Immature natural killer cell (primary cell): ENCODE data around the gene TRIM75. TPM values are rescaled to one million over a fixed set of nuclear protein-coding genes. Genes with fewer than 3 reads are reported as not detected.
"Not testable (repeated sequence)": the region's sequence is repeated elsewhere in the genome, so short reads cannot be mapped to it uniquely, and the experiment has no call there.

Experiments used
- DNase-seq, 3 donors: peaks; one replicate each; pipeline ENCODE4 v3.0.0; 2022; ENCODE audit warnings: mixed read lengths in 1 of 3
- H3K27ac Mint-ChIP-seq, 6 donors: one replicate each; pipeline ENCODE4 v1.8.0; 2020; ENCODE audit warnings: mixed read lengths in 6 of 6, mild to moderate bottlenecking in 5 of 6, inconsistent platforms in 4 of 6, moderate library complexity in 3 of 6
- H3K27me3 Mint-ChIP-seq, 3 donors: one replicate each; pipeline ENCODE4 v1.8.0; 2020 to 2021; ENCODE audit warnings: low read depth in 3 of 3, mild to moderate bottlenecking in 3 of 3, mixed read lengths in 3 of 3, moderate library complexity in 3 of 3, inconsistent platforms in 1 of 3
- H3K36me3 Mint-ChIP-seq, 3 donors: one replicate each; pipeline ENCODE4 v1.8.0; 2020; ENCODE audit warnings: mixed read lengths in 3 of 3, inconsistent platforms in 2 of 3, mild to moderate bottlenecking in 2 of 3
- H3K4me1 Mint-ChIP-seq, 2 donors: one replicate each; pipeline ENCODE4 v1.8.0; 2020; ENCODE audit warnings: inconsistent platforms in 2 of 2, mild to moderate bottlenecking in 2 of 2, mixed read lengths in 2 of 2, moderate library complexity in 1 of 2
- H3K4me3 Mint-ChIP-seq, 5 donors: one replicate each; pipeline ENCODE4 v1.8.0; 2020; ENCODE audit warnings: mild to moderate bottlenecking in 5 of 5, mixed read lengths in 5 of 5, inconsistent platforms in 3 of 5, moderate library complexity in 3 of 5
- H3K9me3 Mint-ChIP-seq, 6 donors: one replicate each; pipeline ENCODE4 v1.8.0; 2020; ENCODE audit warnings: mild to moderate bottlenecking in 6 of 6, mixed read lengths in 6 of 6, inconsistent platforms in 4 of 6, moderate library complexity in 3 of 6
- polyA plus RNA-seq, 3 donors: library from polyadenylated mRNA; unstranded; fragments of 300-500 nt; fragmentation: Illumina TruSeq; gene quantifications; one replicate each; pipeline ENCODE4 v1.2.3, GENCODE V29; 2021

TRIM75 gene
- polyA plus RNA-seq = not detected

- Mint-ChIP-seq H3K9me3 (no peaks in the 10 kb centered on the region), H3K36me3 (peaks cover 0 to 3% (median 0%) of the 10 kb centered on the region in 3 donors), H3K27ac (no peak within 1 kb of the TSS), H3K4me3 (no peak within 1 kb of the TSS), H3K4me1 (no peaks in the 10 kb centered on the region), H3K27me3 (peaks cover 3 to 7% (median 4%) of the 10 kb centered on the region in 3 donors)
- DNase-seq = no peak
Measured at GRCh38 chr4:165053645-165054044, at the start of gene TRIM75. TSS of gene TRIM75 (plus strand) at chr4:165053866. CDS start at chr4:165059148, 5,282 bp downstream.

- no peak overlapping the region for H3K27ac Mint-ChIP-seq
- H3K4me3 Mint-ChIP-seq = no peak overlapping the region
- no peaks in the 10 kb centered on the region for H3K4me1 Mint-ChIP-seq
- H3K9me3 Mint-ChIP-seq = no peaks in the 10 kb centered on the region
- H3K27me3 Mint-ChIP-seq = peaks cover 0 to 3% (median 2%) of the 10 kb centered on the region in 3 donors
- no peaks in the 10 kb centered on the region for H3K36me3 Mint-ChIP-seq
- DNase-seq = no peak
Measured at GRCh38 chr4:165005352-165005925, 48.2 kb upstream of the TRIM75 start.

GRCh38 chr4:165006456-165006855 lies 47.2 kb upstream of the TRIM75 start:
- Mint-ChIP-seq H3K27ac (no peak overlapping the region), H3K27me3 (peaks cover 2 to 4% (median 2%) of the 10 kb centered on the region in 3 donors), H3K4me1 (no peaks in the 10 kb centered on the region), H3K36me3 (no peaks in the 10 kb centered on the region), H3K4me3 (no peak overlapping the region), H3K9me3 (no peaks in the 10 kb centered on the region)
- no peak for DNase-seq

- DNase-seq = no peak
- H3K36me3 Mint-ChIP-seq = no peaks in the 10 kb centered on the region
- H3K27me3 Mint-ChIP-seq = peaks cover 2 to 6% (median 2%) of the 10 kb centered on the region in 3 donors
- H3K4me3 Mint-ChIP-seq = no peak overlapping the region
- no peak overlapping the region for H3K27ac Mint-ChIP-seq
- no peaks in the 10 kb centered on the region for H3K9me3 Mint-ChIP-seq
- H3K4me1 Mint-ChIP-seq = no peaks in the 10 kb centered on the region
Measured at GRCh38 chr4:165006886-165007285, 46.8 kb upstream of the TRIM75 start.

GRCh38 chr4:165009493-165010227 lies 44.0 kb upstream of the TRIM75 start:
- Mint-ChIP-seq H3K9me3 (peaks cover 0 to 3% (median 0%) of the 10 kb centered on the region in 6 donors), H3K27me3 (peaks cover 2 to 6% (median 6%) of the 10 kb centered on the region in 3 donors), H3K27ac (no peak overlapping the region), H3K4me1 (no peaks in the 10 kb centered on the region), H3K36me3 (no peaks in the 10 kb centered on the region), H3K4me3 (no peak overlapping the region)
- DNase-seq = no peak

GRCh38 chr4:165010487-165010886 lies 43.2 kb upstream of the TRIM75 start:
- Mint-ChIP-seq H3K9me3 (peaks cover 0 to 3% (median 0%) of the 10 kb centered on the region in 6 donors), H3K36me3 (no peaks in the 10 kb centered on the region), H3K27me3 (peaks cover 2 to 6% (median 6%) of the 10 kb centered on the region in 3 donors), H3K4me3 (no peak overlapping the region), H3K27ac (no peak overlapping the region), H3K4me1 (no peaks in the 10 kb centered on the region)
- no peak for DNase-seq

GRCh38 chr4:165010991-165011390 lies 42.7 kb upstream of the TRIM75 start:
- no peak overlapping the region for H3K4me3 Mint-ChIP-seq
- H3K27ac Mint-ChIP-seq = no peak overlapping the region
- no peak for DNase-seq
- peaks cover 2 to 6% (median 6%) of the 10 kb centered on the region in 3 donors for H3K27me3 Mint-ChIP-seq
- H3K4me1 Mint-ChIP-seq = no peaks in the 10 kb centered on the region
- H3K9me3 Mint-ChIP-seq = peaks cover 0 to 3% (median 0%) of the 10 kb centered on the region in 6 donors
- no peaks in the 10 kb centered on the region for H3K36me3 Mint-ChIP-seq

GRCh38 chr4:165011403-165011802 lies 42.3 kb upstream of the TRIM75 start:
- peaks cover 2 to 6% (median 6%) of the 10 kb centered on the region in 3 donors for H3K27me3 Mint-ChIP-seq
- no peak overlapping the region for H3K27ac Mint-ChIP-seq
- no peak overlapping the region for H3K4me3 Mint-ChIP-seq
- H3K9me3 Mint-ChIP-seq = peaks cover 0 to 3% (median 0%) of the 10 kb centered on the region in 6 donors
- no peaks in the 10 kb centered on the region for H3K36me3 Mint-ChIP-seq
- DNase-seq = no peak
- no peaks in the 10 kb centered on the region for H3K4me1 Mint-ChIP-seq

- no peaks in the 10 kb centered on the region for H3K36me3 Mint-ChIP-seq
- DNase-seq = no peak
- no peak overlapping the region for H3K27ac Mint-ChIP-seq
- peaks cover 5 to 7% (median 7%) of the 10 kb centered on the region in 3 donors for H3K27me3 Mint-ChIP-seq
- peaks cover 0 to 3% (median 0%) of the 10 kb centered on the region in 6 donors for H3K9me3 Mint-ChIP-seq
- no peak overlapping the region for H3K4me3 Mint-ChIP-seq
- no peaks in the 10 kb centered on the region for H3K4me1 Mint-ChIP-seq
Measured at GRCh38 chr4:165013691-165014090, 40.0 kb upstream of the TRIM75 start.

- DNase-seq = no peak
- Mint-ChIP-seq H3K4me3 (no peak overlapping the region), H3K36me3 (no peaks in the 10 kb centered on the region), H3K4me1 (no peaks in the 10 kb centered on the region), H3K9me3 (peaks cover 0 to 3% (median 0%) of the 10 kb centered on the region in 6 donors), H3K27me3 (peaks cover 2 to 7% (median 6%) of the 10 kb centered on the region in 3 donors), H3K27ac (no peak overlapping the region)
Measured at GRCh38 chr4:165016971-165017370, 36.7 kb upstream of the TRIM75 start.

GRCh38 chr4:165019995-165020394 lies 33.7 kb upstream of the TRIM75 start:
- not testable (repeated sequence) for H3K4me1 Mint-ChIP-seq, DNase-seq, H3K27ac Mint-ChIP-seq, H3K27me3 Mint-ChIP-seq, H3K9me3 Mint-ChIP-seq, H3K36me3 Mint-ChIP-seq, H3K4me3 Mint-ChIP-seq

GRCh38 chr4:165025782-165026181 lies 27.9 kb upstream of the TRIM75 start:
- H3K27ac Mint-ChIP-seq, H3K4me3 Mint-ChIP-seq, H3K9me3 Mint-ChIP-seq, H3K27me3 Mint-ChIP-seq, H3K36me3 Mint-ChIP-seq, H3K4me1 Mint-ChIP-seq, DNase-seq: not testable (repeated sequence)

GRCh38 chr4:165027762-165028402 lies 25.8 kb upstream of the TRIM75 start:
- H3K27me3 Mint-ChIP-seq = peaks cover 0 to 3% (median 0%) of the 10 kb centered on the region in 3 donors
- no peak for DNase-seq
- no peaks in the 10 kb centered on the region for H3K36me3 Mint-ChIP-seq
- no peaks in the 10 kb centered on the region for H3K9me3 Mint-ChIP-seq
- H3K4me1 Mint-ChIP-seq = no peaks in the 10 kb centered on the region
- H3K27ac Mint-ChIP-seq = no peak overlapping the region
- H3K4me3 Mint-ChIP-seq = no peak overlapping the region

- DNase-seq = no peak
- no peaks in the 10 kb centered on the region for H3K4me1 Mint-ChIP-seq
- no peaks in the 10 kb centered on the region for H3K9me3 Mint-ChIP-seq
- no peak within 1 kb of the TSS for H3K27ac Mint-ChIP-seq
- no peak within 1 kb of the TSS for H3K4me3 Mint-ChIP-seq
- H3K36me3 Mint-ChIP-seq = no peaks in the 10 kb centered on the region
- H3K27me3 Mint-ChIP-seq = no peaks in the 10 kb centered on the region
Measured at GRCh38 chr4:165031436-165032211, 22.0 kb upstream of the TRIM75 start, which contains the start of gene TRIM60. TSS of gene TRIM60 (plus strand) at chr4:165031999. CDS start at chr4:165040073, 8,074 bp downstream.
